ENCODE data around the gene TTC21A.

The TTC21A gene

DNA sequence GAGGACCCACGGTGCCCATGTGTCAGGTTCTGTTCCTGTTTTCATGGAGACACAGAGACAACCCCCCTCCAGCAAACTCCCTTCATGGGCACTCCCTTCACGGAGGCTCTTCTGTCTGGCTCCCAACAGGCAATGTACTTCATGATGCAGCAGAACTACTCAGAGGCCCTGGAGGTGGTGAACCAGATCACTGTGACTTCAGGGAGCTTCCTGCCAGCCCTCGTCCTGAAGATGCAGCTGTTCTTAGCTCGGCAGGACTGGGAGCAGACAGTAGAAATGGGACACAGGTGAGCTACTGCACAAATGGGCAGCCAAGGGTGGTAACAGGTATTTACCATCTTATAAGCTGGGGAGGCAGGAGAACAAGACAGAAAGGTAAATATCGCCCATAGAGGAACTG, 7.0 kb downstream of the TTC21A start:
- DNase-seq (ENCODE audit: low read depth, low spot score), result no peak

DNA sequence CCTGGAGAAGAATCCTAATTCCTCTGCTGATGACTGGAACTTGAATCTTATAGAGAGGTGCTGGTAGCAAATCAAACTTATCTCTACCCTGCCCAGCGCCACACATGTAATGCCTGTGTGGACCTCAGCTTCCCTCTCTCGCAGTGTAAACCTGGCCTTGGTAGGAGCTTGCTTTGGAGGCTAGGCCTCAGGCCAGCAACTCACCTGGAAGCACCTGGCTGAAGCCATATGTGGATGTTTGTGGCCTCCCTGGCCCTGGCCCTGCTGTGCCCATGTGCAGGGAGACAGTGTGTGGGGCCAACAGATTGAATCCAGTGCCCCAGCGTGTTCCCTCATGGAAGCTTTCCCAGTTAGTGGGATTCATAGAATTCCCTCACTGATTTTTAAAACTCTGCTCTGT, 8.4 kb downstream of the TTC21A start:
- DNase-seq (ENCODE audit: low read depth, low spot score), result no peak

DNA sequence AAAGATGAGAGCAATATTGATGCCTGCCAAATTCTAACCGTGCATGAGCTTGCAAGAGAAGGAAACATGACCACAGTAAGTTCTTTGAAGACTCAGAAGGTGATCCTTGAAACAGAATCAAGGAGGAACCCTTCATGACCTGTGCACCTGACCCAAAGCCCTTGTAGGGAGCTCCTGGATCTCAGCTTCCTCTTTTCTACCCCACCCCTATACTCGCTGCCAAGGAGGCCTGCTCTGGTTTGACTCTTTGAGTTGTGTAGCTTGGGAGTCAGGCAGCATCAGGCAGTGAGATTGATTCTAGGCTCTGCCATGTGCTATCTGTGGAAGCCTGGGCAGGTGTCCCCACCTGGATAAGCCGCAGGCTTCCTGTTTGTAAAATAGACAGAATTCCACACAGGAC, 10.6 kb downstream of the TTC21A start:
- no peak for DNase-seq (ENCODE audit: low read depth, low spot score)

DNA sequence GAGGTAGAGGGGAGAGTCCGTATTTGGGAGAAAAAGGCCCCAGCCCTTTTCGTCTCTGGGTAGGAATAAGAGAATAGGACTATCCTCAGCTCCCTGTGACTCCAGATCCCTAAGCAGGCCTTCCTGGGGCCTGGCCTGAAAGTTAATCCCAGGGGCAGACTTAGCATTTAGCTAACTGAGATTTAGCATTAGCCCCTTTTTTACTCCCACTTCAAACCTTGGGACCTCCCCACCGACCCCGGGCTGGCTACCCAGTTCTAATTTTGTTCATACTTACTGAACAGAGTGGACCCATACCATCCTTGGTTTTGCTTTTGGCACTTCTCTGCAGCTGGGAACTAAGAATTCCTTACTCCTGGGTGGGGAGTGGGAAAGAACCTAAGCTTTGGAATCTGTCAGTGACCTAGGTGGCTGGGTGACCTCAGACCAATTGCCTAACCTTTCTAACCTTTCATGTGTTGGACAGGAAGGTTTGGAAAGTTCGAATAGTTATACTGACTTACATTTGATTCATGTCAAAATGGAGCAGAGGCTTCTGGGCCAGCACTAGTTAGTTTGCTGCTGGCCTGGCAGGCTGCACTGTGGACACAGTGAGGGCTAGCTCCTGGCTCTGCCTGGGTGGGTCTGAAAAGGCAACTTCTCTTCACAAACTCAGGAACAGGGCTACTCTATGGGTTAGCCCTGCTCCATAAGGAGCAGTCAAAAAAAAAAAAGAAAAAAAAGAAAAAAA, 11.6 kb downstream of the TTC21A start:
- no peak for DNase-seq (ENCODE audit: low read depth, low spot score)

DNA sequence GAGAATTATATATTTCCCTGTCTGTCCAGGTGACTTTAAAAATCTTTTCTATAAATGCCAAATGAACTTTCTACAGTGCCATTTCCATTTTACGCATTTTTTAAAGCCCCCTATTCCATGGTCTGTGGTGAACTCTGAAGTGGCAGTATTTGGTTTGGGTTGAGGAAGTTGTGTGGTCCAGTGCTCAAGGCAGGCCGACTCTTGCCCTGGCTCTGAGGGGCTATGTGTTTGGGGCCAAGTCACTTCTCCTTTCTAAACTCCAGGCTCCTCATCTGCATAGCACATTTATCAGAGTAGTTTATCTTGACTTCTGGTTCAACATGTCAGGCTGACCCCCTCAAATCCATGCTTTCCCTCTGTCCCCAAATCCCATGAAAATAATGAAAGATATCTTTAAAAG, 14.1 kb downstream of the TTC21A start:
- no peak for DNase-seq (ENCODE audit: low read depth, low spot score)

DNA sequence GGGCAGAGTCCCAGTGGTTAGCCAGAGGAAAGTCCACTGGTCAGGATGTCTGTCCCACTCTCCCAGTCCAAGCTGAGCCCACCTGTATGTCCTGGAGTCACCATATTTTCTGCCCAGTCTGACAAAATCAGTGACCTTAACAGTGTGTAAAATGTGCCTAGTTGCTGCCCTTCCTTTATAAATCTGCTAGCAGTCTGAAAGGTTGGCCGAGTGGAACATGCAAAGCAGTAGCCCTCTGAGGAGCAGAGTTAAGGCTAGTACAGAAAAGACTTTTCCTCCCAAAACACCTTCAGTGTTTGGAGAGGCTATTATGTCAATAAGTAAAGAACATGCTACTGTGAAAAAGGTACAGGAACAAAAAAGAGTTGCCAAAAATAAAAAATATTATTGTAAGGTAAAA, 15.3 kb downstream of the TTC21A start:
- DNase-seq (ENCODE audit: low read depth, low spot score), result no peak

DNA sequence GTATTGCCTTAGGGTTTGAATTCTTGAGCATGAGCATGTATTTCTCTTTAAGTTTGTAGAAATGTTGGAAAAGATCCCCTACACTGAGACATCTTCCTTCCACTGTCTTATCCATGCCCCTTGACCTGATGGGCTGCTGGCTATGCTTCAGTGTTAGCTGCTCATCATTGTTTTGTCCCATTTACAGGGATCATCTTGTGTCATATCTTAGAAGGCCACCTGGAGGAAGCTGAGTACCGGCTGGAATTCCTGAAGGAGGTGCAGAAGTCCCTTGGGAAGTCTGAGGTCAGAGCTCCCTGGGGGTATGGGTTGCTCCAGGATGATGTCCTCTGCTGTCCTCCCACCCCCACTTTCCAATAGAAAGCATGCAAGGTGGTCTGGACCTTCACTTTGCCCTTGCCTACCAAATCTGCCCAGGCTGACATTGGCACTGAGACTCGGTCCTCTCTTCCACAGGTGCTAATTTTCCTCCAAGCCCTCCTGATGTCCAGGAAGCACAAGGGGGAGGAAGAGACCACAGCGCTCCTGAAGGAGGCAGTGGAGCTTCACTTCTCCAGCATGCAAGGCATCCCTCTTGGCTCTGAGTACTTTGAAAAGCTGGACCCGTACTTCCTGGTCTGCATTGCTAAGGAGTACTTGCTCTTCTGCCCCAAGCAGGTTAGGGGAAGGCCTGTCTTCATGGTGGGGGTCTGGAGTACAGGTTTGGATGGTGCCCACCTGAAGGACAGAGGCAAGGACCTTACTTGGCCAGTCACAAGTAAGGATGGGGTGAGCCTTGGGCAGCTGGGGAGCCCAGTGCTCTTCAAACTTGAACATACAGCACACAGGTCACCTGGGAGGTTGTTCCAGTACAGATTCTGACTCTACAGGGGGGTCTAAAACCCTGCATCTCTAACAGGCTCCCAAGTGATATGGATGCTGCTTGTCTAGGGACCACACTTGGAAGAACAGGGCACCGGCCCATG, 17.7 kb downstream of the TTC21A start:
- no peak for DNase-seq (ENCODE audit: low read depth, low spot score)

DNA sequence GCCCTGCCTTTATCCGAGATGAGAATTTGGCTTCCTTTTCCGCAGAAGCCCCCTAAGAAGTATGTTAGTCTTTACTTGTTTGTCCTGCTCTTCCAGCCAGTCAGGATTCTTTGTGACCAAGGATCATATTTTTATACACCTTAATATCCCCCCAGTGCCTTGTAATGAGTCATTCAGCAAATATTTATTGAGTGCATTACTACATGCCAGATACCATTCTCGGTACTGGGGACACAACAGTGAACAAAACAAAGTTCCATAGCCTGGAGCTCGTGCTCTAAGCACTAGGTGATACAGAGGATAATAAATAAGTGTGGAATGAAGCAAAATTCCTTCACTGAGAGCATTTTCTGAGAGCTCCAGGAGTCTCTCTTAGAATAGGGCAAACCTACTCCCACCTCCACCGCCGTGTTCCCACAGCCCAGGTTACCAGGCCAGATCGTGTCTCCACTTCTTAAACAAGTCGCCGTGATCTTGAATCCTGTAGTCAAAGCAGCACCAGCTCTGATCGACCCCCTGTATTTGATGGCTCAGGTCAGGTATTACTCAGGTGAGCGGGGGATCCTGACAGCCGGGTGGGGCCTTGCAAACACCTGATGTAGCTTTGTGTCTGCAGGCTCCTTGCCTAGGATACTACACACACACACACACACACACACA, 18.5 kb downstream of the TTC21A start:
- DNase-seq (ENCODE audit: low read depth, low spot score), result no peak

DNA sequence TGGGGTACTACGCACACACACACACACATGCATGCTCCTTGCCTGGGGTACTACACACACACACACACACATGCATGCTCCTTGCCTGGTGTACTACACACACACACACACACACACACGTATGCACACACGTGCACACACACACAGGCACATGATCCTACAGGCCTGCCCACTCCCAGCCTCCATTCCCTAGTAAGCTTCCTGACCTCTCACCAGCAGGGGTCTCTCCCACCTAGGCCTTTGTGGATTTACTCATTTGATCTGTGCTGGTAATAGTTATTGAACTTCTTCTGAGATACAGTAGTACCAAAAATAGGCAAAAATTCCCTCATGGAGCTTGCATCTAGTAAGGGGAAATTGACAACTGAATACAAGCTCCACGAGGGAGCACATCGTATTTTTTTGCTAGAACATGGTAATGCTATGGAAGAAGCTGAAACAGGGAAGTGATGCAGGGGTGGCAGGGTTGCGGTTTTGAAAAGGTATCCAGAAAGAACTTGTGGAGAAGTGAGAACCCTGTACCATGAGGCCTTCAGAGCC, 19.1 kb downstream of the TTC21A start:
- DNase-seq (ENCODE audit: low read depth, low spot score), result no peak

DNA sequence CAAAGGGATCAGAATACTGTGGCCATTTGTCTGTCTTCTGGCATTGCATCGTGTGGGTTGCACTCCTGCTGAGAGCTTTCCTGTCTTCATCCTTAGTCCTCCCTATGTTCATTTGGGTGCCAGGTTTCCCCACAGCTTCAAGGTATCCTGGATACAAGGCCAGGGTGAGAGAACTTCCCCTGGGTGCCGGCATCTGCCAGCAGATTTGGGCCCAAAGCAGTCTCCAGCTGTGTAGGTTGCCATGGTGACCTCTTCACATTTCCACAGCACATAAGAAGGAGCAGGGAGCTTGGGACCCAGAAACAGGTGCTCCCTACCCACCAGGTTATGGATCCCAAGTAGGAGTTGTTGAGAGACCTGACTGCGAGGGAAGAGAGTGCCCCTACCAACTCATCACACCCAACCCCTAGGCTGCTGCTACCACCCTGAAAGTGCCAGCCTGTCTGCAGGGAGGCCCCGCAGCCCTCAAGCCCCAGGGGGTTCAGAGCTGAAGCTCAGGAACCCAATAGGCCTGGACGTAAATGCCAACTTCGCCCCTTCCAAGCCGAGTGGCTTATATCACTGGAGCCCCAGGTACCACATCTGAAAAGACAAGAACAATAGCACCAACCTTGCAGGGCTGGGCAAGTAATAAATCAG, 19.9 kb downstream of the TTC21A start:
- DNase-seq (ENCODE audit: low read depth, low spot score), result no peak

DNA sequence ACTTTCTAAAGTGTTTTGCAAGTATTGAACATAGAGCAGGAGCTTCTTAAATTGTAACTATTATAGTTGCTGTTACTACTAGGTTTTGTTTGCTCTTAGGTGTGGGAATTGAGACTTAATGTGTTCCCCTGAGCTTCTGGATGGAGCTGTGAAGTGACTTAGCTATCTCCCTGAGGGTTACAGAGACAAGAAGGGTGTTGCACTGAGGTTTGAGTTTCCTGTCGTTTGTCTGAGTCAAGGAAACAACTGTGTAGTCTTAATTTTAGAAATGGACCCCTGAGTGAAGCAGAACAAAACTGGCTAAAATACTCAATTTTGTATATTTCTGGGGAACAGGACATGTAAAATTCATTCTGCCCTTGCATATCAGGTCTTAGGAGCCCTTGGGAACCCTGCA, 20.4 kb downstream of the TTC21A start:
- no peak for DNase-seq (ENCODE audit: low read depth, low spot score)

DNA sequence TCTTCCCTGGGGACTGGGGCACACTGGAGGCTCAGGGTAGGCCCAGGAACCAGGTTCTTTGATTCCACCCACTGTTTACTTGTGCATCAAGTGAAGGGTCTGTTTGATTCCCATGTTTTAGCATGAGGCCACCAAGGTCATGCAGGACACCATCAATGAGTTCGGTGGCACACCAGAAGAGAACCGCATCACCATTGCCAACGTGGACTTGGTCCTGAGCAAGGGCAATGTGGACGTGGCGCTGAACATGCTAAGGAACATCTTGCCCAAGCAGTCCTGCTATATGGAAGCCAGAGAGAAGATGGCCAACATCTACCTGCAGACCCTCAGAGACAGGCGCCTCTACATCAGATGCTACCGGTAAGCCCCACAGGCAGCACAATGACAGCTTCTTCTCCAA, 21.5 kb downstream of the TTC21A start:
- DNase-seq (ENCODE audit: low read depth, low spot score), result no peak

DNA sequence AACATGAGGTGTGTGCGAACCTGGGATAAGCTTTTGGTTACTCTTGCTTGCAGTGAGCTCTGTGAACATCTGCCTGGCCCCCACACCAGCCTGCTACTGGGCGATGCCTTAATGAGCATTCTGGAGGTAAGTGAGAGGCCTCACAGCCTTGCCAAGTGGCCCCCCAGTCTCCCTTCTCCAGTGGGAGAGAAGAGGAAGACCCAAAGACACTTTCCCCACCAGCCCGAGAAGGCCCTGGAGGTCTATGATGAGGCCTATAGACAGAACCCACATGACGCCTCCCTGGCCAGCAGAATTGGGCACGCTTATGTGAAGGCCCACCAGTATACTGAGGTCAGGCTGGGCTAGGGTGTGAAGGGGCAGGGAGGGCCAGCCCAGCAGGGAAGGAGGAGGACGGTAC, 22.5 kb downstream of the TTC21A start:
- DNase-seq (ENCODE audit: low read depth, low spot score), result no peak

DNA sequence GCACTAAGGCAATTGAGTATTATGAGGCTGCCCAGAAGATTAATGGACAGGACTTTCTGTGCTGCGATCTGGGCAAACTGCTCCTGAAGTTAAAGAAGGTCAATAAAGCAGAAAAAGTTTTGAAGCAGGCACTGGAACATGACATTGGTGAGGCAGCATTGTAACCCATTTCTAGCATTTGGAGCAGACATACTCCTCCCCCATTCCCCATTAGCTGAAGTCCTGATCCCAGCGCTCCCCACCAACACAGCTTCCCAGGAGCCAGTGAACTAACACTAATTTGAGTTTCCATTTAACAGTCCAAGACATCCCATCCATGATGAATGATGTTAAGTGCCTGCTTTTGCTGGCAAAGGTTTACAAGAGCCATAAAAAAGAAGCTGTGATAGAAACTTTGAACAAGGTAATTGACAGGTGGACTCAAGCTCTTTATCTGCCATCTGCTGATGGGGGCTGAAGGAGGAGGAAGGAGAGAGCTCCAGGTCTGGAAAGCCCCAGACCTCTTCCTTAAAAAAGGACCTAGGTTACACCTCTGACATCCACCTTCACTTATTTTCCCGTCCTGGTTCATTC, 23.3 kb downstream of the TTC21A start:
- no peak for DNase-seq (ENCODE audit: low read depth, low spot score)

DNA sequence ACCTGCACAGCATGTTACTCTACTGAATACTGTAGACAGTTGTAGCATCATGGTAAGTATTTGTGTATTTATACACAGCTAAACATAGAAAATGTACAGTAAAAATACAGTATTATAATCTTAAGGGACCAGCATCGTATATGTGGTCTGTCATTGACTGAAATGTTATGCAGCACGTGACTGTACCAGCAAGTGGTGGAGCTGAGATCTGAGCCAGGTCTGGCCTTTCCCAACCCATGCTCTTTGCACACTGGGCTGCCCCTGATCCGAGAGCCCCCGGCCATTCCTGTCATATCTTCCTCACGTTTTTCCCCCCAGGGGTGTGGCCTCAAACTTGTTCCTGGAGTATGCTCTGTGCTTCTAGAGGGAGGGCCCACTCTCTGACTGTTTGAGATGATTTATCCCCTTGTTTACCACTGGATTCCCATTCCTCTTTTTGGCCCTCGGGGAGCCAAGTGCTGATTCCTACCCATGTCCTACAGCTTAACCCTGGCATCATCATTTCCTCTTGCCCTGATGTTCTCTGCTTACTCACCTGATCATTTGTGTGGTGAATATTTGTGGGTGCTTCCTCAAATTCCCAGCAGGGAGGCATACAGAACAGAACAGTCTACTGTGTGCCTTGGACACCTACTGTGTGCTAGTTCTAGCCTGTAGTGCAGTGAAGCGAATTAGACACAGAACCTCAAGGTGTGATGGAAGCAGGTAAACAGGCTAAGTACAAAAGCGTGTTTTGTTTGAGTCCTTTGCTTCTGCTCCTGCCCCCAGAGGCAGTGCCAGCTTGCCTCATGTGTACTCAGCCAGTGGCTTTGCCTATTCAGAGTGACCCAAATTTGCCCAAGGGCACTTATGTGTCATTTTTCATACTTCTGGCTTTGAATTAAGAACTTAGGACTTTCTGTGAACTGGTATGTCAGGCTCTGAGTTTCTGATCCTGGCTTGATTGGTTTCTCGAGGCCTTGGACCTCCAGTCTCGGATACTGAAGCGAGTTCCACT, 24.9 kb downstream of the TTC21A start:
- no peak for DNase-seq (ENCODE audit: low read depth, low spot score)

DNA sequence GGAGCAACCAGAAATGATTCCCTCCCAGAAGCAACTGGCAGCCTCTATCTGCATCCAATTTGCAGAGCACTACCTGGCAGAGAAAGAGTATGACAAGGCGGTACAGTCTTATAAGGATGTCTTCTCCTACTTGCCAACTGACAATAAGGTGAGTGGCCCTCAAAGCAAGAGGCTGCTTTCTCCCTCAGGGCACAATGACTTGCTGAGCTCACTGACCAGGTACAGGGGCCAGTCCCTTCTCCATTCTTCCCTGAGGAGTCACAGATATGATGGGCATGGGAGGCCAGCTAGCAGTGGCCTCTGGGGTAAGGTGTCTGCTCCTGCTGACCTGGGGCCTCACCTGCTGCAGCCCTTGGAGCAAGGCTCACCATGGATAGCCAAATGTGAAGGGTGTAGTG, 25.6 kb downstream of the TTC21A start:
- DNase-seq (ENCODE audit: low read depth, low spot score), result no peak

DNA sequence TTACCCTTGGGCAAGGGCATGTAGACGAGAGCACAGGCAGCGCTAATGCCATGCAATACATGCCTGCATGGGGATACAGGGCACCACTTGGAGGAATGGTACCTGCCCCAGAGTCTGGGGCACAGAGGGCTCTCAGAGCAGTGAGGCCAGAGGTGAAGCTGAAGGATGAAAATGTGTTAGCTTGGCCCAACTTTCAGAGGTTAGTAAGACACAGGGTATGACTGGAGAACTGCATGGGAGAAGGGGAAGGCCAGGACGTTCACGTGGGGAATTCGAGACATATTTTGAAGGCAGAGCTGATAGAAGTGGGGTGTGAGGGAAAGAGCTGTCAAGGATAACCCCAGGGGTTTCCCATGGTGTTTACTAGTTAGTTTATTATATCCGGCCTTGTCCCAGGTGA, 26.3 kb downstream of the TTC21A start:
- no peak for DNase-seq (ENCODE audit: low read depth, low spot score)

DNA sequence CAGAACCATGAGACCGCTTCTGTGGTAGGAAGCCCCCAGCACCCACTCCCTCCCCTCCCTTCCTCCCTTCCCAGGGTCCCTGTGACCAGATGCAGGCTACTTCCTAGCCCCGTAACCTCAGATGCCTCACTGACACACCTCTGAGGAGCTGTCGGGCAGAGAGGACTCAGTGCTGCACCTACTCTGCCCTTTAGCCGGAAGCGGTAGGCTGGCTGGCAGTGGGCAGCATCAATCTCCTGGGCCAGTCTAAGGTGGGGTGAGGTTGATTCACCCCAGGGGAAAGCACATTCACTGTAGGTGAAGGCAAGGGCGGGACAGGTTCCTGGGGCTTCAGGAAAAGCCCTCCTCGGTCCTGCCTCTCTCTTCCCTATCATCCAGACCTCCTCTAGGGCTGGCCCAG, 26.8 kb downstream of the TTC21A start:
- DNase-seq (ENCODE audit: low read depth, low spot score), result no peak

DNA sequence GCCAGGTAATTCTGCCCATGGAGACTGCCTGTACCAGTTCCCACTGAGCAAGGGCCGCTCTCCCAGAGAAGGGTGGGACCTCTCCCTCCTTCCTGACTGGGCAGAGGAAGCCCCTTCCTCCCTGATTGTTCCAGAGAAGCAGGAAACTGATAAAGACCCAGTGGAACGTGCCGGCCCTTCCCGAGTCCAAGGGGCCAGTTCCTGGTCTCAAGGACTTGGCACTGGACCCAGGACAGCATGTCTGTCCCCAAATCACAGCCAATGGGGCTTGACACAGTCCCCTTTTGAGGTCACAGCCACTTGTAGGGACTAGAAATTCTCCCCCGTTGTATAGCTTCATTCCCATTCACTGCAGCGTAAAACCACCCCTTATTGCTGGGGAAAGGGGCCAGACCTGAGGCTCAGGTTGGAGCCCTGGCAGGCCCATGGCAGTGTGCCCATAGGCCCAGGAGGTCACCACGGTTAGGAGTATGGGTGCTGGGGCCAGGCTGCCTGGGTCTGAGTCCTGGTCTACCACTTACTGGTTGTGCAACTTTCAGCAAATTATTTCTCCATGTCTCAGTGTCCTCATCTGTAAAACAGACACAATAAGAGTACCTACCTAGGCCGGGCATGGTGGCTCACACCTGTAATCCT, 27.8 kb downstream of the TTC21A start:
- no peak for DNase-seq (ENCODE audit: low read depth, low spot score)

All from activated CD4-positive, CD25-positive, alpha-beta regulatory T cell treated with anti-CD3 and anti-CD28 coated beads, Interleukin-2, amount 50 U/mL, for 16 hours (primary cell).